Activated T-cell treated with anti-CD3 and anti-CD28 coated beads, Interleukin-2, amount 50 U/mL, for 48 hours (primary cell): Measurements from ENCODE around the gene PLEKHA8.
A peak's percentile ranks its signal among the peaks of the same experiment; 100 is the strongest.

ENCODE experiments used
- DNase-seq, 2 experiments: peaks; one replicate each; pipeline ENCODE4 v3.0.0-alpha.2; 2020

Gene PLEKHA8

DNA sequence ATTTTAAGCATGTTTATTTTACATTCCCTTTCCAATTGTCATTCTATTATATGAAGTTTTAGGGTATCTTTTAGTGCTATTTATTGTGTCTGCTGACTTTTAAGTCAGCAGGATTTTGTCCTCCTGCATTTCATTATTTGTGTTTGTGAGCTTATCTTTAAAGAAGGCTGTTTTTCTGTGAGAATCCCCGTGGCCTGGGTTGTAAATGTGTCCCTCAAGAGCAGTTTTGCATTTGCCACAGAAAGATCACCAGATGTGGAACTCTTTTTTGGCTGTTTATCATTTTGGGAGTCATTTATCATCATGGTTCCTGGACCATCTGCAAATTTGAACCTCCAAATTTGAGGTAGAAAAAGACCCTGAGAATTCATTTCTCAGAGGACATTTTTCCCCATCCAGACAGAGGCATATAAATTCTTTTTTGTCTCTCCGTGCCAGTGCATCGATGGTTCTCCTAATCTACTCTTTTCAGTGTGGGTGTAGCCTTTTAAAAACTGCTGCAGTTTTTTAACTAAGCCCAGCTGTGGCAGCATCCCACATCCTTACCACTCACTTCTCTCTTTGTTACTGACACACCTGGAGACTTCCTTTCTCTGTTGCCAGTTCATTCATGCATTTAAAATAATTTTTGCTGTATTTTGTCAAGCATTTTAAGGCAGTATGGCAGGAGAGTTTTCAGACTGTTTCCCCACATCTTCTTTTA, 86.5 kb downstream of the PLEKHA8 start:
- DNase-seq, result no peak

DNA sequence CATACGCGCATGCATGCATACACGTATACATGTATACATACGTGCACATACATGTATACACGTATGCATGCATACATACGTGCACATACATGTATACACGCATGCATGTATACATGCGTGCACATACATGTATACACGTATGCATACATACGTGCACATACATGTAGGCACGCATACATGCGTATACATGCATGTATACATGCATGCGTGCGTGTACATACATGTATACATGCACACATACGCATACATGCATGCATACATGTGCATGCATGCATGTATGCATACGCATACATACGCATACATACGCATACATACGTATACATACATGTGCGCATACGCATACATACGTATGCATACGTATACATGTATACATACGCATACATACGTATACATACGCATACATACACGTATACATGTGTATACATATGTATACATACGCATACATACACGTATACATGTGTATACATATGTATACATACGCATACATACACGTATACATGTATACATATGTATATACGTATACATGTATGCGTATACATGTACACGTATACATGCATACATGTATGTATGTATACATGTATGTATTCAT, 87.6 kb downstream of the PLEKHA8 start:
- no peak for DNase-seq

DNA sequence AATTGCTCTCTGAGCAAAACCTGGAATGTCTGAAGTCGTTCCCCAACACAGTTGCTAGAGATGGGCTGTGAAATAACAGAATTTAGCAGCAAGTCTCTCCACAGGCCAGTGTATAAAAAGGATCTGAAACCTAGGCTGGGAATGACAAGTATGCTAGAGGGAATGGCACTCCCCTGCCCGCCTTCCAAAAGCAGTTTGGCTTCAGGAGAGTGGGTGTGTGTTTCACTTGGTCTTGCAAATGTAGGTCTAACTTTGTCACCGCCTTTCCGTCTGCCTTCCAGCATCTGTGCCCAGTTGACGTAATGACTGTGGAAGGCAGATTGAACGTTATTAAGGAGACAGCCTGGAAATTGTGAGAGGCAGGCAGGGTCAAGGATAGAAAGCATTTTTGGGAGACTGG, 88.6 kb downstream of the PLEKHA8 start:
- no peak for DNase-seq

DNA sequence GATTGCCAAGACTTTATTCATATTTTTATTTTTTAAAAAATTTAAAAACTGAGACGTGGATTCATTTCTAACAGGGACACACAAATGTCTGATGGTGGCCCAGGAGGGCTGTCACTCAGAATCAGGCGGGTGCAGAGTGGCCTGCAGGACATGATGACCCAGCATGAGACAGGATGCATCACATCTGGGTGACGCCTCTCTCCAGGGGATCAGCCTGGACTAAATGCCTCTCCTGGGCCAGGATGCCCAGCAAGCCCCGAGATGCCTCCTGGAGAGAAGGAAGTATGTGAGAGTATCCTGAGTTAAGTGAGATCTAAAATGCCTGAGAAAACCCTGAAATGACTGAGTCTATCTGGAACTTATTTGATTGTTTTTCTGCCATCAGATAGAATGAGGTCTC, 89.7 kb downstream of the PLEKHA8 start:
- no peak for DNase-seq

DNA sequence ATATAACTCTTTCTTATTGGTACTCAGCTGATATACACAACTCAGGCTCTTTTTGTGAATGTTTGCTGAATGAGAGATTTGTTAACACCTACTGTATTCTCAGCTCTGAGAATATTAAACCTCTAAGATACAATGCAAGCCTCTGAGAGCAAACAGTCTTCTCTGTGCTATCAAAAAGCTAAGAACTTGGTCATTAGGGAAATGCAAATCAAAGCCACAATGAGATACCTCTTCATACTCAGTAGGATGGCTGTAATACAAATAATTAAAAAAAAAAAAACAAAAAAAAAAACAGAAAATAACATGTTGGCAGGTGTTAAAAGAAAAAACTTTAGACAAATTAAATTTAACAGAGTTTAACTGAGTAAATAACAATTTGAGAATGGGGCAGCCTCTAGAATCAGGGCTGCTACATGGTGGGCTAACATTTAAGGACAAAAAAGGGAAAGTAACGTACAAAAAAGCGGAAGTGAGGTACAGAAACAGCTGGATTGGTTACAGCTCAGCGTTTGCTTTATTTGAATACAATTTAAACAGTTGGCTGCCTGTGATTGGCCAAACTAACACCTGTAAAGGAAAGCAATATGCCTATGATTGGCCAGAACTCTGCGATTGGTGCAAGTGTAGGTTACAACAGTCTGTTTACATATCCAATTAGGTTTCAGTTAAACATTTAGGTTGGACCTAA, 91.8 kb downstream of the PLEKHA8 start:
- DNase-seq, result no peak

DNA sequence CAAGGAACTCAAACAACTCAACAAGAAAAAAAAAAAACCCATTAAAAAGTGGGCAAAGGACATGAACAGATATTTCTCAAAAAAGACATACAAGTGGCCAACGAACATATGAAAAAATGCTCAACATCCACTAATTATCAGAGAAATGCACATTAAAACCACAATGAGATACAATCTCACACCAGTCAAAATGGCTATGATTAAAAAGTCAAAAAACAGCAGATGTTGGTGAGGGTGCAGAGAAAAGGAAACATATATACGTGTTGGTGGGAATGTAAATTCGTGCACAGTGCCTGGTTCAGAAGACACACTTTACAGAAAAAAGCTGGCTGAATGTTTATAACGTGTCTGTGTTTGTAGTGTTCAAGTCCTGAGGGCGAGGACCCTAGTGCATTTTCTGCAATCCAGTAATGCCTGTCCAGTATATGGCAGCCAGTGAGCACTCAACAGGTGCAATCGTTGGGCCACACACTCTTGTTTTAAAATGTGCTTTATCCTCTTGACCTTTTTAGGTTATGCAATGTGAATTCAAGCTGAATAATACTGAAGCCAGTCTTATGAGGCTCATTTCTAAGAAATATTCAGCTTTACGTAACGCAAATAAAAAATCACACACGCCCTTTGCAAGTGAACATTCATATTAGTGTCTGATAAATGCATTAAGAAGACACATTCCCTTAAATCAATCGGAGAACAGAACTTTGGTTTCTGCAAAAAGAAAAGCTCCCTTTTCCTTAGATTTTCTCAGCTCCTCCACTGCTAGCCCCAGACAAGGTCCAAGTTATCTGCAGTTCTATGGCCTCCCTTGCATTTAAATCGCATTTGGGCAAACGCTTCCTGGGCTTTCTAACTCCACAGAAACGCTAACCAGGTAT, 105.8 kb downstream of the PLEKHA8 start:
- no peak for DNase-seq

DNA sequence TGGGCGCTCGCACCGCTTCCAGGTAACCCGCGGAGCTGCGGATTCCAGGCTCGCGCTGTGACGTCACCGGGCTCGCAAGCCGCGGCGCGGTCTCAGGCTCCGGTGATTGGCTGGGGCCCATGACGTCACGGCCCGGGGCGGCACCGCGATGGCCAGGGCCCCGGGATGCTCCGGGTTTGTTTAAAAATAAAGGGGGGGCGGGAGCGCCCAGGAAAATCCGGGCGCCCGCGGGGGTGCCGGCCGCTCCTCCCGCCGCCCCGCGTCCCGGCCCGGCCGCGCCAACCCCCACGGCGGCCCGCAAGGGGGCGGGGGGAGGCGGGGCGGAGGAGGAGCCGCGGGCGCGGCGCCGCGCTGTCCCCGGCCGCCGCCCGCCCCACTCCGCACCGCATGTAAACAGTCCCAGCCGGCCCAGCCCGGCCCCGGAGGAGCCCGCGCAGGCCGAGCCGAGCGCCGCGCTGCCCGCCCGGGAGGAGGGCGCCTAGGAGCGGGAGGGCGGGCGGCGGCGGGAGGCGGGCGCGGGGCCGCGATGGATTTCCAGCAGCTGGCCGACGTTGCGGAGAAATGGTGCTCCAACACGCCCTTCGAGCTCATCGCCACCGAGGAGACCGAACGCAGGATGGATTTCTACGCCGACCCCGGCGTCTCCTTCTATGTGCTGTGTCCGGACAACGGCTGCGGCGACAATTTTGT, 106.5 kb downstream of the PLEKHA8 start, which contains the start of gene MTURN:
Gene MTURN (plus strand): TSS at position 376 of the 690 bp plus-strand sequence. CDS start 151 bp downstream, at position 527.
- DNase-seq, result peak; percentile 83 to 87

DNA sequence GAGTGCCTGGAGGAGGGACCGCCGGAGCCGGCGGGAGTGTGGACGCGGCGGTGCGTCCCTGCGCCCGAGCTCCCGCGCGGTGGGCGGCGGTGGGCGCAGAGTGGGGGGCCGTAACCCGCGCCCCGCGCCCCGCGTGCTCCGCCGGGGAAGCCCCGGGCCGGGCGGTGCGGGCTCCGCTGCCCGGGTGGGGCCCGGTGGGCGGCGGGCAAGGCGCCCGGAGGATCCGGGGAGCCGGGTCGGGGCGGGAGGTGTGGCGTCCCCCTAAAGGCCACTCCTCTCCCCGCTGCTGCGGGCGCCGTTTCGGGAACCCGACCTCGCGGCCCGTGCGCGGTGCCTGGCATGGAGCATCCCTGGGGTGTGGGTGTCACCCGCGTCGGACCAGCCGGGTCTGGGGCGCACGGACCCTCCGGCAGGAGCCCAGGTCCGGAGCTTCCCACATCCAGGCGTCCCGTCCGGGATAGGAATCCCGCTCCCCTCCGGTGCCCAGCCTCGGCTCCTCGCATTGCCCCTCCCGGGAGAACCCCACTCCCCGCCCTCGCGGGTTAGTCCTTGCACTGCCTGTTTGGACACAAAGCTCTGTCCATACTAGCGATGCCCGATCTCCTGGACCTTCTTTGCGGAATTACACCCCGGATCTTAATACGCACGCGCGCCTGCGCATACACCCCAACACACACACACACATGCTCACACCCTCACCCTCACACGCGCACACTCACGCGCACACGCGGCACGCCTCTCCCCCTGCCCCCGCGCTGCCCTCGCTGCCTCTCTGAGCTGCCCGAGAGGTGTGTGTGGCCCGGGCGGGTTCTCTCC, 107.3 kb downstream of the PLEKHA8 start:
- peak; percentile 63 to 72 for DNase-seq

DNA sequence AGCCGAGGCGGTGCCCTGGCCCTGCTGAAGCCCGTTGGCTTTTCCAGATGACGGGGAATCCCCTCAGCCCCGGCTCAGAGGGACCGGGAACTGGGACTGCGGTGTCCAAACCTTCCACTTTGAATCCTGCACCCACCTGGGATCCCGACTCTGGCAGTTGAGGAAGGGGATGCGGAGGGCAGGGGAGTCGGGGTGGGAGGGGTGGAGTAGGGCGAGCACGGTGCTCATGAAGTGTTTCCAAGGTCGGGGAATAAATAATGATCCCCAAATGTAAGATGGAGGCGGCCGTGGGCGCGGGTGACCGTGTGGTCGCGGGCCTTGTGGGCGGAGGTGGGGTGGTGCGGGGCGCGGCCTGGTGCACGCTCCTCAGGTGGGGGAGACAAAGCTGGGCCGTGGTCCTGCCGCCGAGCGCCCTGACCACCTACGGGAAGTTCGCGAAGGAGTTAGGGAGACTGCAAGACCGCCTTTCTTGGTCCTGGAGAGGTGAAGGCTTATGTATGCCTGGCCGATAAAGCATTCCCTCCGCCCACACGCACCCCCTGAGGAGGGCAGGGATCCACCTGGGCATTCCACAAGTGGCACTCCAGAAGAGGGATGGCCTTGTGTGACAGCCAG, 108.0 kb downstream of the PLEKHA8 start:
- no peak for DNase-seq

DNA sequence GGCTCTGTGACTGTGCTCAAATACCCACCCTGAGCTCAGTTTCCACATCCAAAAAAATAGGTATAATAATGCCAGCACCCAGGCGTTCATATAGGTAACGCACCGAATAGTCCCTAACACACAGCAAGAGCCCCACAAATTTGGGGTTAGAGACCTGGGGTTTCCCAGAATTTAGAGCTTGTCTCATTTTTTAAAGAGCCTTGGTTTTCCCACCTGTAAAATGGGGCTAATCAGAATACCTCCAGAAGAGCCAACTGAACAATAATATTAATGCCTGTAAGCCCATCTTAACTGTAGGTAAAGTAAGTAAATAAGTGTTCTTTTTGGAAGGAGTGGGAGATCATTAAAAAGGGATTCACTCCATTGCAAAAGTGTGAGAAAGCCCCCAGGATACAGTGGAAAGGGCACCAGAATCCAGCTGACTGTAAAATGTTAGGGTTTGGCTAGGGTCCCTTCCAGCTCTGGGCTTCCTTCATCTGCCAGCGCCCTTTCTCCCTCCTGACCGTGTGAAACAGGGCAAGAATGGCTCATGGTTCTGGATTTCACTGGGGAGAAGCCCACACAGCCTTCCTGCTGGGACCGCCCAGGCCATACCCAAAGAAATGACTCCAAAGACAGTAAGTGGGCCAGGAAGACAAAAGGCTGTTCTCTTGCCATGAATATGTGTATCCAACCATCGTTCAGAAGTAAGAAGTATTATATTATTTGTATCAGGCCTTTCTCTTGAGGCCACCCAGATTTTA, 108.7 kb downstream of the PLEKHA8 start:
- no peak for DNase-seq

DNA sequence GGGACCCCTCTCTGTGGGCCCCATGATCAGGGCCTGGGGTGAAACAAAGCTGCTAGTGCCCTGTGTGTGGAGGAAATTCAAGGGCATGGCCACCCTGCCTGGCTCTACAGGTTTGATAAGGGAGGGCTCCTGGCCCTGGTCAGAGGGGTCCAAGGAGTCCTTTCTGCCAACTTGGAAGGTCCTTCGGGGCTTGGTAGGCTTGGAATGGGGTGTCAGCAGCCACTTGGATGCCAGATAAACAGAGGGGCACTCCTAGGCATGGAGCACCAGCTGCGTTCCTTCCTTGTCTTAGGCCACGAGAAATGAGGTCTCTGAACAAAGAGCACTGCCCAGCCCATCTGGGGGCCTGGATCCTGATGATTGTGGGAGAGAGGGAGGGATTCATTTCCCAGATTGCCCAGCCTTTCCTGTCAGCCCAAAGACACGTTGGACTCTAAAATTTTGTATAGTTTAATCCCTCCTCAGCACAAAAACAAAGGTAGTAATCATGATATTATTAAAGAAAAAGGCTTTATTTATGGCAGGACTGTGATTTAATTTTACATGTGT, 111.7 kb downstream of the PLEKHA8 start:
- no peak for DNase-seq

DNA sequence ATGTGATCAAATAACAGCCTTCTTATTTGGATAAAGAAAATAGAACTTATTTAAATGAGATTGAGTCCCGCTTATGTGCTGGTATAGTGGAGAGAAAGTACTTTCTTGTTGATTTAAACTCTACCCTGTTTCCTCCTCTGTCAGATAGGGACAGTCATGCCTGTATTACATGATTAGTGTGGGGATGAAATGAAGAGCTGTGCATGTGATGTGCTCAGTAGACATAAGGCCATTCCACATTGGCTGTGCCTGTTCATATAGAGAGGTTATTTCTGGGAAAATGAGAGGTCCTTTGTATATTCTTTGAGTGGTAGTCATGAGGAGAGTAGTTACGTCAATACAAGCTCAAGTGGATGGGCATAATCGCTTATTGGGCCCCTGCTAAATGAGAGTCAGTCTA, 112.2 kb downstream of the PLEKHA8 start:
- no peak for DNase-seq

DNA sequence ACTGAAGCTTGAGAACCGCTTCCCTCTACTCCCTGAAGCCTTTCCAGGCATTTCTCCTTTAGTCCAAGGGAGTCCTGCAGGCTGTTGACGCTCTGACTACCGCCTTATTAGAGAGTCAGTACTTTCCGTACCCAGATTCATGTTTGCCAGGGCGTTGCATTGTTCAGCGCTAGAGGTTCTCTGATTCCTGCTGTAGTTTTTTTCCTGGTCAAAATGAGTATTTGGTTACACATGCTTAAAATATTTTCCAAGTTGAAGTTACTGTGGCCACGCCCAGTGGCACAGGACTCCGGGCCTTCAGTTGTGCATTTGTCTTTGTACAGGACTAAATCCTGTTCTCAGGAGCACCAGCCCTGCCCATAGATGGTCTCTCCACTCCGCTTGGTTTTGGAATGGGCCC, 114.5 kb downstream of the PLEKHA8 start:
- DNase-seq, result no peak

DNA sequence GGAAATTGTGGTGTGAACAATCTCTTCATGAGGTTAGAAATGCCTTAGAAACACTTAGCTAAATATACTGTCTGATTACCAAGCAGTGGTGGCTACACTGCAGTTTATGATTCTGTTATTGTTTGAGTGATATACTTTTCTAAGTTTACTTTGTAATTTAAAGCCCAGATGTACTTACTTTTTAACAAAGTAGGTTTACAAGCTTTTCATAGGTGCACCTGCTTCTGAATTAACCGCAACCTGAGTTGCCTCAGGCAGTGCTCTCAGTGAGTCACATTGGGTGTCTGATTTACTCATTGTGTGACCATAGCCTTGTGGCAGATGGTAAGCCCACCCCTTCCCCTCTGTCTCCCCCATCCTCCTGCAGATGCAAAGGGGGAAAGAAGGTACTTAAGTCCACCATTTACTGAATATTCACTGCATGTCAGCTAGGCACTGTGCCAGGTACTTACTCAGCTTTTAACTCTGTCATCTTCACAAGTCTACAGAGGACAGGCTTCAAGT, 115.6 kb downstream of the PLEKHA8 start:
- peak in 1 of 2 experiments; percentile 36 for DNase-seq

DNA sequence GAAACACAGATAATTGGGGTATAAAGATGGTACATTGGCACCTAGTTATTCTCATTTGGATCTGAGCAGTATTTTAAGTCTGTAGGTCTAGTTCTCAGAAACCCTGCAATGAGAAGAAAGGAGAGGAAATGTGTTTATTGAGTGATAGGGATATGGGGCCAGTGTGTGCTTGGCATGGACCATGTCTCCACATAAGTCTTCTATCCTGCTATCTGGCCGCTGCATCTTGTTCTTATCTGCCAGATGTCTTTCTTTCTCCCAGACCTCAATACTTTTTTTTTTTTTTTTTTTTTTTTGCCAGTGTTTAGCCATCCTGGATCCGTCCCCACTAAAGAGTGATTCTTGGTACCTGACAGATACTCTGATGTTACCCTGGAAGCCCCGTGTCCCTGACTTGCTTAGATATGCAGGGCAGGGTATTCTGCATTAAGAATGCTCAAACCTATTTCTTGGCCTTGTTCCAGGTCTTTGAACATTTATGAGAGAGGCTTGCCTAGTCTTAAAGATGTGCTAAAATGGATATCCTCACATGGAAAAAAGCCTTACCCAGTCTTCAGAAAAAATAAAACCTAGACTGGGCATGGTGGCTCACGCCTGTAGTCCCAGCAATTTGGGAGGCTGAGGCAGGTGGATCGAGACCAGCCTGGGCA, 116.6 kb downstream of the PLEKHA8 start:
- no peak for DNase-seq

DNA sequence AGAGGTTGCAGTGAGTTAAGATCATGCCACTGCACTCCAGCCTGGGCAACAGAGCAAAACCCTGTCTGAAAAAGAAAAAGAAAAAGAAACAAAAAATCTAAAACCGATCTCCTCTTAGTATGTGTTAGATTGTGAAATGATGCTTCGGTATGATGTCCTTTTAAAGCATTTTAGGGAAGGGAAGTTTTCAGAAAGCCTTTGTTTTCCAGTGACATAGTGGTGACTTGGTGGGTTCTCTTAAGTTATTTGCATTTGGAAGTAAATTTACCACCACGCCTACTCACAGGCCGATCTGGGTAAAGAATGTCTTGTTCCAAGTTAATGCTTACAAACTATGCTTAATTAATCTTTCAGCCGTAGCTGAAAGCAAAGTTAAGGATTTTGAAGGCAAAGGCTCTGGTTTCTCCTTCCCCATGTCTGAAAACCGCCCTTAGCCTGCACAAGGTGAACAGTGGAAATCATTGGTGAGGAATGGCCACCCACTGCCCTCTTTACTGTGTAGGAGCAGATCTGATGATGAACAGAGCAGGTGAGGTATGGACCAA, 117.3 kb downstream of the PLEKHA8 start:
- no peak for DNase-seq

DNA sequence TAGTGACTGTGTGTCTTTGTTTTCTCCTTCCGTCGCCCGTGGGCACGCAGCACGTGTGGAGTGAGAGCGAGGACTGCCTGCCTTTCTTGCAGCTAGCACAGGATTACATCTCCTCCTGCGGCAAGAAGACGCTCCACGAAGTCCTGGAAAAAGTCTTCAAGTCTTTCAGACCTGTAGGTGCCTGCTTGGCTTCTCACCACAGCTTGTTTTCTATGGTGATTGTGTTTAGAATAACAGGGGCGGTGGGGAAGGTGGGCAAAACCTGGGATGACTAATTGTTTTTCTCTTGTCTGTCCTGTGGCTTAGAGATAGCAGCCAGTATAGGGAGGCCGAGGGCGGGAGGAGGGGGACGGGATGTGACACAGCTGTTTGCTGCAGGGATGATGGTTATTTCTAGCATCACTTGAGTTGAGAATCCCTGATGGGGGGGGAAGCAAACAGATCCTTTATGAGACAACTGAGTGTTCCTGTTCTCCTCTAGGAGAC, 118.0 kb downstream of the PLEKHA8 start:
- DNase-seq, result no peak

DNA sequence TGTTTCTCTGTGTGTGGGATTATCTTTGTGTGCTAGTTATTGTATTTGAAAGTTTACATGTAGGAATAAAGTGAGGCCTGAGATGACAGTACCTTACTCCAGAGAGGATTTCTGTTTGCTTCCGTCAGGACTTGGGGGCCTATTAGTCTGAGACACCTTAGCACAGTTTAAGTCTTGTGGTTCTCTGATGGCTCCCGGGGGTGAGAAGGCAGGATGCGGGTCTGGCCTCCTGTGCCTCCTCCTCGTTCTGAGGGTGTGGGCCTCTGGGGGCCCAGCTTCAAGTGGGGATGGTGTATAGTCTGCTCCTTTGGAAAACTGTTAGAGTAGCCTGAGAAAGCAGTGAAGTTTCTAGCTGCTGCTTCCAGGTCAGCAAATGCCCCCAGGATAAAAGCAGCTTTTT, 119.0 kb downstream of the PLEKHA8 start:
- DNase-seq, result peak in 1 of 2 experiments; percentile 42

DNA sequence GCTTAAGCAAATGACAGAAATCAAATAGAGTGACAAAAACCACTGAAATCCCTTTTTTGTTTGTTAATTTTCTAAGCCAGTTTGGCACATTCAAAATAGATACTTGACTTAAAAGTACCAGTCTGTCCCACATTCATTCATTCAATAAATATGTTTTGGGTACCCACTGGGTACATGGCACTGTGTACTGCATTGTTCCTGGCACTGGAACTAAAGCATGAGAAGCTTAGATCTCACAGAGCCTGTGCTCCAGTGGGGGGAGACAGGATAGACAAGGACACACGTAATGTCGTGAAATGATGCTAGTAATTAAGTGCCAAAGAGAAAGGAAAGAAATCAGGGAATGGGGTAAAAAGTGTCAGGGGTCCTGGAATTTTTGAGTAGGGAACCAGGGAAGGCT, 119.6 kb downstream of the PLEKHA8 start:
- no peak for DNase-seq
